Superior temporal gyrus (tissue), 1 donor: Measurements from ENCODE around the gene STAMBP.
"Not testable (repeated sequence)": the region's sequence is repeated elsewhere in the genome, so short reads cannot be mapped to it uniquely, and the experiment has no call there.

ENCODE experiments used
- DNase-seq: peaks from one replicate; pipeline ENCODE4 v3.0.0-alpha.2; 2016; ENCODE audit errors: extremely low spot score

STAMBP gene

GRCh38 chr2:73837847-73838585 lies 9.3 kb downstream of the STAMBP start:
- DNase-seq = no peak

- DNase-seq = no peak
Observed at GRCh38 chr2:73838889-73839534, 10.3 kb downstream of the STAMBP start.

GRCh38 chr2:73839653-73840411 lies 11.1 kb downstream of the STAMBP start:
- peak; percentile 51 for DNase-seq

GRCh38 chr2:73841912-73842738 lies 13.4 kb downstream of the STAMBP start:
- no peak for DNase-seq

GRCh38 chr2:73842739-73843019 lies 13.9 kb downstream of the STAMBP start:
- DNase-seq = no peak

- DNase-seq = no peak
Observed at GRCh38 chr2:73844087-73844486, 15.3 kb downstream of the STAMBP start.

- no peak for DNase-seq
Observed at GRCh38 chr2:73850009-73850408, 21.2 kb downstream of the STAMBP start.

- no peak for DNase-seq
Observed at GRCh38 chr2:73851274-73851673, 22.5 kb downstream of the STAMBP start.

- no peak for DNase-seq
Observed at GRCh38 chr2:73852020-73852419, 23.3 kb downstream of the STAMBP start.

GRCh38 chr2:73855526-73855925 lies 26.8 kb downstream of the STAMBP start:
- DNase-seq = no peak

- DNase-seq = no peak
Observed at GRCh38 chr2:73856214-73856613, 27.5 kb downstream of the STAMBP start.

GRCh38 chr2:73859721-73860586 lies 31.2 kb downstream of the STAMBP start:
- DNase-seq = no peak

- no peak for DNase-seq
Observed at GRCh38 chr2:73862987-73863386, 34.2 kb downstream of the STAMBP start.

GRCh38 chr2:73868204-73868978 lies 39.6 kb downstream of the STAMBP start:
- DNase-seq = no peak

GRCh38 chr2:73870084-73870483 lies 41.3 kb downstream of the STAMBP start:
- DNase-seq = no peak

- no peak for DNase-seq
Observed at GRCh38 chr2:73877071-73877802, 48.5 kb downstream of the STAMBP start.

GRCh38 chr2:73877984-73878383 lies 49.2 kb downstream of the STAMBP start:
- DNase-seq = not testable (repeated sequence)

- DNase-seq = no peak
Observed at GRCh38 chr2:73885406-73885805, 56.6 kb downstream of the STAMBP start.

GRCh38 chr2:73886357-73886756 lies 57.6 kb downstream of the STAMBP start:
- DNase-seq = no peak
